Left lung (tissue), 10 donors: ENCODE results near the gene FAM13A. TPM values are rescaled to one million over a fixed set of nuclear protein-coding genes. Genes with fewer than 3 reads are reported as not detected.
A peak's percentile ranks its signal among the peaks of the same experiment; 100 is the strongest.

Experiments
- ATAC-seq: fragments of 200-7000 bp; cut with Tn5 transposase; one replicate; pipeline ENCODE4 v1.9.1; 2020; ENCODE audit warnings: moderate library complexity
- DNase-seq, 4 donors: peaks; one replicate each; pipeline ENCODE4 v3.0.0-alpha.2; 2013 to 2020
- H3K27ac ChIP-seq, 2 donors: fragments of 200-600 bp; sonication (generic) in 1 of 2; one replicate each; pipeline versions ENCODE4 v1.5.0 to v1.8.0; 2020 to 2021
- H3K27me3 ChIP-seq, 2 donors: fragments of 200-600 bp; sonication (generic) in 1 of 2; one replicate each; pipeline versions ENCODE4 v1.5.0 to v1.8.0; 2020 to 2021
- H3K36me3 ChIP-seq, 2 donors: fragments of 200-600 bp; sonication (generic) in 1 of 2; one replicate each; pipeline versions ENCODE4 v1.5.0 to v1.8.0; 2020 to 2021
- H3K4me1 ChIP-seq, 2 donors: fragments of 200-600 bp; one replicate each; pipeline ENCODE4 v1.8.0; 2021
- H3K4me3 ChIP-seq, 2 donors: fragments of 200-600 bp; sonication (generic) in 1 of 2; one replicate each; pipeline versions ENCODE4 v1.5.0 to v1.8.0; 2020 to 2021; ENCODE audit warnings: mild to moderate bottlenecking in 1 of 2
- H3K9me3 ChIP-seq, 2 donors: fragments of 200-600 bp; sonication (generic) in 1 of 2; one replicate each; pipeline versions ENCODE4 v1.5.0 to v1.8.0; 2020 to 2021
- intact Hi-C, 2 donors: fragments of 100-400 bp; cut with DNase I; formaldehyde crosslinking; loops; one replicate each; pipeline versions ENCODE4 v1.11.2 to v1.14.2; 2022
- polyA plus RNA-seq, 6 donors: library from polyadenylated mRNA; unstranded; fragments of 120-200 nt; gene quantifications; one replicate each; pipeline ENCODE4 v1.2.1, GENCODE V29; 2013; ENCODE audit not compliant: insufficient read length in 6 of 6
- total RNA-seq, 2 donors: library from RNA; stranded (reverse); fragmentation: NEBNext Ultra II Directional; extraction: Animal tissue kit (Norgen Biotek cat#: 25700); gene quantifications; one replicate each; pipeline ENCODE4 v1.2.1, GENCODE V29; 2021
- TF ChIP-seq, protein P1 (sequence below), 2 donors: fragments of 200-600 bp; sonication (generic) in 1 of 2; IDR thresholded peaks; one replicate each; pipeline versions ENCODE4 v1.5.0 to v1.8.0; 2021; ENCODE audit warnings: antibody characterized with exemption in 2 of 2
- donor health status: DM: no; HTN: yes; CAD: no.
- donor health status: DM: no; HTN: no; CAD: no.

Gene FAM13A
- total and polyA plus RNA-seq, 8 donors, result 22.2 to 69.5 (median 52.2) TPM

DNA sequence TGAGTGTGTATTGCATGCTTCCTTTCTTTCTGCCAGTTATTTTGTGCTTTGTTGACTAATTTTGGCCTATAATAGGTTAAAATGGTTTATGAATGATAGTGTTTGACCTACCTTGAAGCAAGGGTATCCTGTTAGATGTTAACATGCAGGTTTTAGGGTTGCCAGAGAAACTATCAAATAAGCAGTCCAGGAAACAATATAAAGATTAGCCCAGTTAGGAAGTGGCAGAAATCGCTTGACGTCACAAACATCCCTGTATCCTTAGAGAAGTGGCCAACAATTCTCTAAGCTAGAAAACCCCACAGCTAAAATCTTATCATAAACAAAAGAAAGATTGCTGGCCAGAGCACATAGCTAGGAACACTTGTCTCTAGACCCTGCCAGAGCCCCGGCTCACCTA is 363.2 kb downstream of the FAM13A start:
- no peak for DNase-seq
- Histone ChIP-seq H3K9me3 (no peaks in the 10 kb centered on the region), H3K4me3 (no peak overlapping the region), H3K4me1 (no peaks in the 10 kb centered on the region), H3K36me3 (peaks cover 0 to 55% of the 10 kb centered on the region in 2 donors), H3K27me3 (no peaks in the 10 kb centered on the region), H3K27ac (no peak overlapping the region)
- no peak for ATAC-seq
- intact Hi-C loops, result no loop called here
- TF ChIP-seq, protein P1, sequence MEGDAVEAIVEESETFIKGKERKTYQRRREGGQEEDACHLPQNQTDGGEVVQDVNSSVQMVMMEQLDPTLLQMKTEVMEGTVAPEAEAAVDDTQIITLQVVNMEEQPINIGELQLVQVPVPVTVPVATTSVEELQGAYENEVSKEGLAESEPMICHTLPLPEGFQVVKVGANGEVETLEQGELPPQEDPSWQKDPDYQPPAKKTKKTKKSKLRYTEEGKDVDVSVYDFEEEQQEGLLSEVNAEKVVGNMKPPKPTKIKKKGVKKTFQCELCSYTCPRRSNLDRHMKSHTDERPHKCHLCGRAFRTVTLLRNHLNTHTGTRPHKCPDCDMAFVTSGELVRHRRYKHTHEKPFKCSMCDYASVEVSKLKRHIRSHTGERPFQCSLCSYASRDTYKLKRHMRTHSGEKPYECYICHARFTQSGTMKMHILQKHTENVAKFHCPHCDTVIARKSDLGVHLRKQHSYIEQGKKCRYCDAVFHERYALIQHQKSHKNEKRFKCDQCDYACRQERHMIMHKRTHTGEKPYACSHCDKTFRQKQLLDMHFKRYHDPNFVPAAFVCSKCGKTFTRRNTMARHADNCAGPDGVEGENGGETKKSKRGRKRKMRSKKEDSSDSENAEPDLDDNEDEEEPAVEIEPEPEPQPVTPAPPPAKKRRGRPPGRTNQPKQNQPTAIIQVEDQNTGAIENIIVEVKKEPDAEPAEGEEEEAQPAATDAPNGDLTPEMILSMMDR (IDR thresholded peaks at IDR 0.05), result no peak

DNA sequence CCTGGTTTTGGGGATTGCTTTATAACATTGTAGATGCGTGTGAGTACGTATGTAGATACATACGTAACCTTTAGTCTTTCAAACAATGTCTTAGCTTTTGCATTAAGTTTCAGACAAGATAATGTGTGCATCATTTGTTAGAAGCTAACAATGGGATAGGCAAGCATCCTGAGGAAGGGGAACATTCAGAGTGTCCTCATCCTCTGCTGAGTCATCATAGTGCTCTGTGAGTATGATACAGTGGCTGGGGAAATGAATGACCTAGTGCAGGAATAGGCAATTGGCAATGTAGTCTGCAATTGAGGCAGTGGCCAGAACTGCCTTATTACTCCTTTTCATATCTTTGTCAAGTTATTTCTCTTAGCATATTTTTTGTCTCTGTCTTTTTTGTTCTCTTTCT is 366.6 kb downstream of the FAM13A start:
- no peak overlapping the region for H3K4me3 ChIP-seq
- H3K36me3 ChIP-seq, result peaks cover 0 to 57% of the 10 kb centered on the region in 2 donors
- intact Hi-C loops, result no loop called here
- H3K4me1 ChIP-seq, result no peaks in the 10 kb centered on the region
- DNase-seq (no peak), ATAC-seq (peak; percentile 57)
- no peaks in the 10 kb centered on the region for H3K27me3 ChIP-seq
- H3K9me3 ChIP-seq, result no peaks in the 10 kb centered on the region
- no peak overlapping the region for H3K27ac ChIP-seq
- TF ChIP-seq, protein P1 (IDR thresholded peaks at IDR 0.05), result no peak

DNA sequence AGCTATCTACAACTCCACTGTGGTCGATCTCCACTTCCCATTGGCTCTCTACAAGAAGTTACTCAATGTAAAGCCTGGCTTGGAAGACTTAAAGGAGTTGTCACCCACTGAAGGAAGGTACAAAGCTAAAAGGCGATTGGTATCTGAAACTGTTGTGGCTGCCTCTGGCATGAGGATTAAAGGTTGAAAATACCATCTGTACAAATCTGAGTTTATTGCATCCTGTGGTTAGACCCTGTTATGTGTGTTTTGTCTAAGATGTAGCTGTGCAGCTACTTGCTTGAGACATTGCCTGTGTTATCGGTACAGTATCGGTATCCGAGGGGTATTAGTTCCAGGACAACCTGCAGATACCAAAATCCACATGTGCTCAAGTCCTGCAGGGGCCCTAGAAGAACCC is 375.8 kb downstream of the FAM13A start:
- Histone ChIP-seq H3K4me1 (no peaks in the 10 kb centered on the region), H3K4me3 (no peak overlapping the region), H3K27ac (no peak overlapping the region), H3K27me3 (no peaks in the 10 kb centered on the region), H3K9me3 (no peaks in the 10 kb centered on the region), H3K36me3 (peaks cover 0 to 80% of the 10 kb centered on the region in 2 donors)
- TF ChIP-seq, protein P1 (IDR thresholded peaks at IDR 0.05), result no peak
- intact Hi-C loops, result no loop called here
- no peak for ATAC-seq
- DNase-seq, result no peak

Other genes starting within 250 kb of the FAM13A start
- gene TIGD2, start 54.3 kb upstream of the FAM13A start, total RNA-seq, result 1 to 10 TPM; 5.4 to 6.7 TPM
- gene TIGD2, start 54.3 kb upstream of the FAM13A start, polyA plus RNA-seq, result 10 to 100 TPM in 4 of 6 donors, 1 to 10 TPM in 2; 9.0 to 11.4 (median 10.1) TPM